Mesendoderm (in vitro differentiated cells): ENCODE data around the gene BARX2.
A peak's percentile ranks its signal among the peaks of the same experiment; 100 is the strongest.

ENCODE experiments used
- DNase-seq: peaks from one replicate; pipeline ENCODE4 v3.0.0; 2013
- H2AK5ac ChIP-seq: 2 replicates; pipeline ENCODE4 v1.6.1; 2013; ENCODE audit warnings: low read length, inconsistent platforms
- H2BK120ac ChIP-seq: 2 replicates; pipeline ENCODE4 v1.6.1; 2013; ENCODE audit warnings: low read depth, mild to moderate bottlenecking, low read length, moderate library complexity, mixed read lengths
- H2BK15ac ChIP-seq: replicated peaks from 2 replicates; pipeline ENCODE4 v1.6.1; 2013; ENCODE audit warnings: low read depth, mild to moderate bottlenecking, moderate library complexity
- H2BK5ac ChIP-seq: 2 replicates; pipeline ENCODE4 v1.6.1; 2013; ENCODE audit warnings: low read length, inconsistent platforms
- H3K18ac ChIP-seq: 2 replicates; pipeline ENCODE4 v1.6.1; 2013; ENCODE audit warnings: mild to moderate bottlenecking, low read length, mixed read lengths
- H3K23ac ChIP-seq: one replicate; pipeline ENCODE4 v1.6.1; 2013; ENCODE audit warnings: low read length
- H3K27ac ChIP-seq: 2 replicates; pipeline ENCODE4 v1.5.1; 2013; ENCODE audit warnings: low read depth, mild to moderate bottlenecking, inconsistent platforms, low read length, moderate library complexity
- H3K27me3 ChIP-seq: 2 replicates; pipeline ENCODE4 v1.6.1; 2013; ENCODE audit warnings: low read length, control low read depth, mild to moderate bottlenecking, inconsistent platforms; ENCODE audit not compliant: insufficient read depth, poor library complexity
- H3K36me3 ChIP-seq: 2 replicates; pipeline ENCODE4 v1.6.1; 2013; ENCODE audit warnings: low read length, inconsistent platforms; ENCODE audit not compliant: control insufficient read depth, insufficient read depth
- H3K4ac ChIP-seq: one replicate; pipeline ENCODE4 v1.6.1; 2013; ENCODE audit warnings: low read depth, mild to moderate bottlenecking, low read length, moderate library complexity
- H3K4me1 ChIP-seq: 2 replicates; pipeline ENCODE4 v1.6.1; 2013; ENCODE audit warnings: low read depth, low read length, inconsistent platforms; ENCODE audit not compliant: control insufficient read depth
- H3K4me2 ChIP-seq: 2 replicates; pipeline ENCODE4 v1.6.1; 2013; ENCODE audit warnings: low read length
- H3K4me3 ChIP-seq: 2 replicates; pipeline ENCODE4 v1.5.1; 2013; ENCODE audit warnings: mild to moderate bottlenecking, low read length
- H3K56ac ChIP-seq: one replicate; pipeline ENCODE4 v1.6.1; 2013; ENCODE audit warnings: low read length
- H3K79me1 ChIP-seq: 2 replicates; pipeline ENCODE4 v1.6.1; 2013; ENCODE audit warnings: low read length, inconsistent platforms
- H3K79me2 ChIP-seq: 2 replicates; pipeline ENCODE4 v1.6.1; 2013; ENCODE audit warnings: mild to moderate bottlenecking, low read length; ENCODE audit not compliant: control insufficient read depth, insufficient read depth
- H3K9ac ChIP-seq: 2 replicates; pipeline ENCODE4 v1.6.1; 2013; ENCODE audit warnings: low read length, inconsistent platforms
- H4K5ac ChIP-seq: one replicate; pipeline ENCODE4 v1.6.1; 2013; ENCODE audit warnings: low read length
- H4K8ac ChIP-seq: one replicate; pipeline ENCODE4 v1.6.1; 2013; ENCODE audit warnings: low read depth, mild to moderate bottlenecking, control low read depth, low read length, moderate library complexity
- WGBS: extraction: QIAGEN DNeasy Blood & Tissue Kit; methylation state at CpG from one replicate; pipeline ENCODE4 v1.1.7; 2013; ENCODE audit warnings: low lambda C conversion rate, missing lambda C conversion rate; ENCODE audit not compliant: insufficient coverage; ENCODE audit errors: extremely low coverage; 5-methylcytosine and 5-hydroxymethylcytosine counted together

BARX2 gene

GRCh38 chr11:129435499-129436245 lies 60.0 kb downstream of the BARX2 start:
- Histone ChIP-seq H3K4me1 (no peaks in the 10 kb centered on the region), H3K23ac (no peak overlapping the region), H4K5ac (no peak overlapping the region), H2BK120ac (no peak overlapping the region), H3K79me2 (no peaks in the 10 kb centered on the region), H3K79me1 (no peaks in the 10 kb centered on the region), H4K8ac (no peak overlapping the region), H3K4ac (no peak overlapping the region), H3K4me2 (no peak overlapping the region), H3K4me3 (no peak overlapping the region), H3K18ac (no peak overlapping the region), H2BK5ac (no peak overlapping the region), H3K36me3 (no peaks in the 10 kb centered on the region), H3K56ac (no peak overlapping the region), H3K9ac (no peak overlapping the region), H3K27me3 (no peaks in the 10 kb centered on the region), H3K27ac (no peak overlapping the region), H2BK15ac (no peak overlapping the region), H2AK5ac (no peak overlapping the region)
- WGBS, result no CpG with 5 or more reads among the region's 7 CpGs
- no peak for DNase-seq

GRCh38 chr11:129436573-129436972 lies 60.9 kb downstream of the BARX2 start:
- no peak overlapping the region for H3K4ac ChIP-seq
- H4K8ac ChIP-seq, result no peak overlapping the region

GRCh38 chr11:129440028-129440713 lies 64.5 kb downstream of the BARX2 start:
- no peak overlapping the region for H3K18ac ChIP-seq
- H4K8ac ChIP-seq, result no peak overlapping the region
- H3K4me1 ChIP-seq, result no peaks in the 10 kb centered on the region
- no peak overlapping the region for H3K9ac ChIP-seq
- no peak overlapping the region for H3K4me3 ChIP-seq
- no peaks in the 10 kb centered on the region for H3K36me3 ChIP-seq
- peak; percentile 99 for DNase-seq
- no peak overlapping the region for H3K4me2 ChIP-seq
- H2BK15ac ChIP-seq, result no peak overlapping the region
- no peak overlapping the region for H2AK5ac ChIP-seq
- H3K27me3 ChIP-seq, result no peaks in the 10 kb centered on the region
- H3K79me2 ChIP-seq, result no peaks in the 10 kb centered on the region
- H3K23ac ChIP-seq, result no peak overlapping the region
- no peaks in the 10 kb centered on the region for H3K79me1 ChIP-seq
- no peak overlapping the region for H4K5ac ChIP-seq
- H3K4ac ChIP-seq, result no peak overlapping the region
- no peak overlapping the region for H2BK120ac ChIP-seq
- H3K27ac ChIP-seq, result no peak overlapping the region
- H3K56ac ChIP-seq, result no peak overlapping the region
- no CpG with 5 or more reads among the region's 8 CpGs for WGBS
- H2BK5ac ChIP-seq, result no peak overlapping the region

More at GRCh38 chr11:129436573-129436972, 60.9 kb downstream of the BARX2 start:
- H3K4me1 ChIP-seq, result no peaks in the 10 kb centered on the region
- no CpG with 5 or more reads among the region's 18 CpGs for WGBS
- H3K56ac ChIP-seq, result no peak overlapping the region
- DNase-seq, result no peak
- H2AK5ac ChIP-seq, result no peak overlapping the region
- no peaks in the 10 kb centered on the region for H3K79me1 ChIP-seq
- no peak overlapping the region for H3K9ac ChIP-seq
- no peak overlapping the region for H3K4me2 ChIP-seq
- no peak overlapping the region for H4K5ac ChIP-seq
- H3K36me3 ChIP-seq, result no peaks in the 10 kb centered on the region
- H2BK120ac ChIP-seq, result no peak overlapping the region
- H2BK5ac ChIP-seq, result no peak overlapping the region
- no peaks in the 10 kb centered on the region for H3K27me3 ChIP-seq
- no peaks in the 10 kb centered on the region for H3K79me2 ChIP-seq
- H3K18ac ChIP-seq, result no peak overlapping the region
- no peak overlapping the region for H3K27ac ChIP-seq
- no peak overlapping the region for H3K4me3 ChIP-seq
- H3K23ac ChIP-seq, result no peak overlapping the region
- no peak overlapping the region for H2BK15ac ChIP-seq

- no peaks in the 10 kb centered on the region for H3K27me3 ChIP-seq
- H3K36me3 ChIP-seq, result no peaks in the 10 kb centered on the region
- no peak overlapping the region for H2BK120ac ChIP-seq
- no peak overlapping the region for H3K23ac ChIP-seq
- H3K4me1 ChIP-seq, result no peaks in the 10 kb centered on the region
- H2BK15ac ChIP-seq, result no peak overlapping the region
- no peak overlapping the region for H3K18ac ChIP-seq
- H4K8ac ChIP-seq, result no peak overlapping the region
- H4K5ac ChIP-seq, result no peak overlapping the region
- no peak for DNase-seq
- no peak overlapping the region for H3K4ac ChIP-seq
- H2AK5ac ChIP-seq, result no peak overlapping the region
- no CpG with 5 or more reads among the region's 7 CpGs for WGBS
- no peak overlapping the region for H3K4me2 ChIP-seq
- H3K9ac ChIP-seq, result no peak overlapping the region
- H3K4me3 ChIP-seq, result no peak overlapping the region
- no peak overlapping the region for H3K56ac ChIP-seq
- no peaks in the 10 kb centered on the region for H3K79me1 ChIP-seq
- H3K79me2 ChIP-seq, result no peaks in the 10 kb centered on the region
- no peak overlapping the region for H3K27ac ChIP-seq
- no peak overlapping the region for H2BK5ac ChIP-seq
These were observed 66.5 kb downstream of the BARX2 start for GRCh38 chr11:129442171-129442570.

GRCh38 chr11:129443276-129443675 lies 67.6 kb downstream of the BARX2 start:
- H3K36me3 ChIP-seq, result no peaks in the 10 kb centered on the region

More at GRCh38 chr11:129443276-129443675, 67.6 kb downstream of the BARX2 start:
- no peak for DNase-seq
- Histone ChIP-seq H3K4me2 (no peak overlapping the region), H2AK5ac (no peak overlapping the region), H3K4me1 (no peaks in the 10 kb centered on the region), H2BK5ac (no peak overlapping the region), H2BK120ac (no peak overlapping the region), H3K79me1 (no peaks in the 10 kb centered on the region), H3K56ac (no peak overlapping the region), H4K8ac (no peak overlapping the region), H3K27ac (no peak overlapping the region), H3K27me3 (no peaks in the 10 kb centered on the region), H3K9ac (no peak overlapping the region), H3K18ac (no peak overlapping the region), H2BK15ac (no peak overlapping the region), H4K5ac (no peak overlapping the region), H3K23ac (no peak overlapping the region), H3K79me2 (no peaks in the 10 kb centered on the region), H3K4ac (no peak overlapping the region), H3K4me3 (no peak overlapping the region)
- WGBS, result no CpG with 5 or more reads among the region's 6 CpGs
